ENCODE data around the gene LDLRAD3.

DNA sequence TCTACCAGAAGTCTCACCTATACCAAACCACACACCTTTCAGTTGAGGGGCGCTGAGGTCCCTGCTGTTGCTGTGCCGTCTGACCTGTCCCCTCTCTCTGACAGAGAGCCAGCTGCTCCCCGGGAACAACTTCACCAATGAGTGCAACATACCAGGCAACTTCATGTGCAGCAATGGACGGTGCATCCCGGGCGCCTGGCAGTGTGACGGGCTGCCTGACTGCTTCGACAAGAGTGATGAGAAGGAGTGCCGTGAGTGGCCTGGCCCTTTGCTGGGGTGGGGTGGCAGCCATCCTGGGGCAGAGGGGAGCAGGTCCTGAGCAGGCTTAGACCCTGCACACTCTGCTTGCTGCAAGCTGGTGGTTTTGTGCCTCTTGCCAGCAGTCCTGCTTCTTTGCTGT lies 92.1 kb downstream of the LDLRAD3 start:
- TF ChIP-seq, protein P1, sequence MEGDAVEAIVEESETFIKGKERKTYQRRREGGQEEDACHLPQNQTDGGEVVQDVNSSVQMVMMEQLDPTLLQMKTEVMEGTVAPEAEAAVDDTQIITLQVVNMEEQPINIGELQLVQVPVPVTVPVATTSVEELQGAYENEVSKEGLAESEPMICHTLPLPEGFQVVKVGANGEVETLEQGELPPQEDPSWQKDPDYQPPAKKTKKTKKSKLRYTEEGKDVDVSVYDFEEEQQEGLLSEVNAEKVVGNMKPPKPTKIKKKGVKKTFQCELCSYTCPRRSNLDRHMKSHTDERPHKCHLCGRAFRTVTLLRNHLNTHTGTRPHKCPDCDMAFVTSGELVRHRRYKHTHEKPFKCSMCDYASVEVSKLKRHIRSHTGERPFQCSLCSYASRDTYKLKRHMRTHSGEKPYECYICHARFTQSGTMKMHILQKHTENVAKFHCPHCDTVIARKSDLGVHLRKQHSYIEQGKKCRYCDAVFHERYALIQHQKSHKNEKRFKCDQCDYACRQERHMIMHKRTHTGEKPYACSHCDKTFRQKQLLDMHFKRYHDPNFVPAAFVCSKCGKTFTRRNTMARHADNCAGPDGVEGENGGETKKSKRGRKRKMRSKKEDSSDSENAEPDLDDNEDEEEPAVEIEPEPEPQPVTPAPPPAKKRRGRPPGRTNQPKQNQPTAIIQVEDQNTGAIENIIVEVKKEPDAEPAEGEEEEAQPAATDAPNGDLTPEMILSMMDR (conservative IDR thresholded peaks at IDR 0.05; ENCODE audit: low read length): no peak
- TF ChIP-seq EZH2phosphoT487 (IDR thresholded peaks at IDR 0.05; ENCODE audit: borderline replicate concordance, low read depth, low read length): no peak
